Sigmoid colon (tissue), 4 donors: ENCODE measurements around the gene CCDC200.

ENCODE experiments used
- CTCF ChIP-seq, 4 experiments: fragments of 450-650 bp in 3 of 4; fragments of 200-600 bp in 1 of 4; IDR thresholded peaks; one replicate each; pipeline ENCODE4 v1.5.1; 2016 to 2019; ENCODE audit warnings: antibody characterized with exemption in 4 of 4, mild to moderate bottlenecking in 3 of 4, moderate library complexity in 2 of 4
- POLR2A ChIP-seq, 2 donors: fragments of 450-650 bp; IDR thresholded peaks; one replicate each; pipeline ENCODE4 v1.6.1; 2016; ENCODE audit warnings: antibody characterized with exemption in 2 of 2, mild to moderate bottlenecking in 2 of 2, moderate library complexity in 2 of 2
- POLR2AphosphoS5 ChIP-seq, 4 donors: sonication (generic); formaldehyde crosslinking; IDR thresholded peaks; one replicate each; pipeline ENCODE4 v1.6.1; 2017; ENCODE audit warnings: antibody characterized with exemption in 4 of 4

- peak in 1 of 2 donors; percentile 8 for TF ChIP-seq POLR2A (IDR thresholded peaks at IDR 0.05)
- peak; percentile 48 to 83 (median 78) for TF ChIP-seq POLR2AphosphoS5 (IDR thresholded peaks at IDR 0.05)
- TF ChIP-seq CTCF (IDR thresholded peaks at IDR 0.05), result peak; percentile 12 to 51 (median 40)
Observed at GRCh38 chr17:43211480-43212402, 16.7 kb downstream of the CCDC200 start, which contains the start of gene TMEM106A.
